B cell (primary cell): ENCODE measurements around the gene BIN2. TPM values are rescaled to one million over a fixed set of nuclear protein-coding genes. Genes with fewer than 3 reads are reported as not detected.
"Not testable (repeated sequence)": the region's sequence is repeated elsewhere in the genome, so short reads cannot be mapped to it uniquely, and the experiment has no call there.

Source experiments
- ATAC-seq: fragments of 200-7000 bp; cut with Tn5 transposase; one replicate; pipeline ENCODE4 v1.10.0; 2021; ENCODE audit warnings: low read depth, mild to moderate bottlenecking, moderate number of reproducible peaks, moderate library complexity
- CTCF ChIA-PET: fragments of 350-600 bp; sonication (Branson Sonifier 250); formaldehyde crosslinking; loops from one replicate; lab custom pipeline; 2021; ENCODE audit warnings: antibody characterized with exemption, inconsistent platforms; lab: Charles Lee
- POLR2A ChIA-PET: fragments of 350-600 bp; sonication (Branson Sonifier 250); formaldehyde crosslinking; loops from one replicate; lab custom pipeline; 2021; ENCODE audit warnings: antibody characterized with exemption; lab: Charles Lee
- DNase-seq: peaks from one replicate; pipeline ENCODE4 v3.0.0; 2013
- H2AFZ ChIP-seq: 2 replicates; pipeline ENCODE4 v1.6.1; 2012; ENCODE audit warnings: mild to moderate bottlenecking, low read depth, low read length; ENCODE audit not compliant: insufficient read depth, poor library complexity, severe bottlenecking
- H3K27ac ChIP-seq, 2 donors: 1 replicate in 1 of 2; 2 replicates in 1 of 2; pipeline ENCODE4 v1.5.1; 2012 to 2013; ENCODE audit warnings: low read length in 2 of 2, mild to moderate bottlenecking in 2 of 2, moderate library complexity in 1 of 2
- H3K27me3 ChIP-seq, 4 experiments: fragments of 200-600 bp in 1 of 4; sonication (generic) in 1 of 4; replicated peaks in 1 of 4; 1 replicate in 2 of 4; 2 replicates in 2 of 4; pipeline versions ENCODE4 v1.6.1 to v1.7.0; 2013 to 2016; ENCODE audit warnings: low read length in 3 of 4, mild to moderate bottlenecking in 2 of 4, mixed read lengths in 1 of 4, moderate library complexity in 1 of 4; ENCODE audit not compliant: insufficient read depth in 4 of 4, control insufficient read depth in 3 of 4; ENCODE audit errors: control extremely low read depth in 1 of 4
- H3K36me3 ChIP-seq, 2 experiments: replicated peaks in 1 of 2; 1 replicate in 1 of 2; 2 replicates in 1 of 2; pipeline versions ENCODE4 v1.6.1 to v1.7.1; 2013; ENCODE audit warnings: low read length in 1 of 2; ENCODE audit not compliant: insufficient read depth in 2 of 2, control insufficient read depth in 1 of 2; ENCODE audit errors: control extremely low read depth in 1 of 2, extremely low read depth in 1 of 2
- H3K4me1 ChIP-seq, 2 donors: fragments of 200-600 bp in 1 of 2; sonication (generic) in 1 of 2; 1 replicate in 1 of 2; 2 replicates in 1 of 2; pipeline versions ENCODE4 v1.5.1 to v1.6.1; 2013 to 2017; ENCODE audit warnings: low read length in 2 of 2; ENCODE audit not compliant: control insufficient read depth in 2 of 2, insufficient read depth in 2 of 2
- H3K4me2 ChIP-seq: replicated peaks from 2 replicates; pipeline ENCODE3; 2012; ENCODE audit warnings: mild to moderate bottlenecking, low read depth, low read length; ENCODE audit not compliant: poor library complexity, severe bottlenecking
- H3K4me3 ChIP-seq, 5 experiments: fragments of 200-600 bp in 1 of 5; sonication (generic) in 1 of 5; 1 replicate in 3 of 5; 2 replicates in 2 of 5; pipeline versions ENCODE4 v1.5.1 to v1.7.0; 2011 to 2016; ENCODE audit warnings: low read length in 4 of 5, mild to moderate bottlenecking in 4 of 5, low read depth in 2 of 5, control low read depth in 1 of 5, moderate library complexity in 1 of 5; ENCODE audit not compliant: insufficient read depth in 1 of 5; ENCODE audit errors: control extremely low read depth in 1 of 5, extremely low read depth in 1 of 5
- H3K79me2 ChIP-seq: fragments of 200-600 bp; sonication (generic); one replicate; pipeline ENCODE4 v1.6.0; 2016; ENCODE audit warnings: low read length; ENCODE audit not compliant: control insufficient read depth, insufficient read depth
- H3K9ac ChIP-seq: fragments of 200-600 bp; sonication (generic); 2 replicates; pipeline ENCODE4 v1.6.1; 2017; ENCODE audit warnings: mild to moderate bottlenecking, low read length, moderate library complexity
- H3K9me3 ChIP-seq, 3 donors: one replicate each; pipeline versions ENCODE4 v1.6.1 to v1.7.1; 2013; ENCODE audit warnings: low read length in 2 of 3; ENCODE audit not compliant: control insufficient read depth in 2 of 3, insufficient read depth in 1 of 3; ENCODE audit errors: control extremely low read depth in 1 of 3
- H4K20me1 ChIP-seq: 2 replicates; pipeline ENCODE4 v1.6.0; 2012; ENCODE audit warnings: mild to moderate bottlenecking, low read length; ENCODE audit not compliant: insufficient read depth, control insufficient read depth, poor library complexity, severe bottlenecking
- H3K27ac Mint-ChIP-seq: one replicate; pipeline ENCODE4 v1.8.0; 2021; ENCODE audit warnings: mixed read lengths
- H3K27me3 Mint-ChIP-seq: one replicate; pipeline ENCODE4 v1.8.0; 2021; ENCODE audit warnings: mixed read lengths
- H3K4me1 Mint-ChIP-seq: one replicate; pipeline ENCODE4 v1.8.0; 2021; ENCODE audit warnings: mixed read lengths
- H3K4me3 Mint-ChIP-seq: one replicate; pipeline ENCODE4 v1.8.0; 2021; ENCODE audit warnings: mixed read lengths
- H3K9me3 Mint-ChIP-seq: one replicate; pipeline ENCODE4 v1.8.0; 2022; ENCODE audit warnings: mixed read lengths; ENCODE audit not compliant: insufficient read depth
- CTCF ChIP-seq: fragments of 200-600 bp; IDR thresholded peaks from one replicate; pipeline ENCODE4 v1.8.0; 2022; ENCODE audit warnings: antibody characterized with exemption, mild to moderate bottlenecking
- EZH2 ChIP-seq: IDR thresholded peaks from 2 replicates; pipeline ENCODE4 v1.6.1; 2012; ENCODE audit warnings: borderline replicate concordance, low read depth, mild to moderate bottlenecking, moderate library complexity, low read length; ENCODE audit not compliant: insufficient read depth, poor library complexity, severe bottlenecking
- WGBS: methylation state at CpG from one replicate; pipeline ENCODE4 v1.1.5; 2013; ENCODE audit warnings: missing lambda C conversion rate; ENCODE audit not compliant: insufficient coverage; 5-methylcytosine and 5-hydroxymethylcytosine counted together
- intact Hi-C: fragments of 100-400 bp; cut with micrococcal nuclease; formaldehyde crosslinking; loops from one replicate; pipeline ENCODE4 v1.10.0; 2022
- polyA plus RNA-seq: library from polyadenylated mRNA; depleted of rRNA; stranded (reverse); fragments of >200 nt; gene quantifications from 2 replicates; pipeline ENCODE4 v1.2.3, GENCODE V29; 2012
- total RNA-seq, 2 donors: library from RNA; stranded (reverse); fragments of 120-200 nt in 1 of 2; gene quantifications; 1 replicate in 1 of 2; 2 replicates in 1 of 2; pipeline versions ENCODE4 v1.2.3 to v1.2.4, GENCODE V29; 2013 to 2022

Gene BIN2
- total and polyA plus RNA-seq, 2 donors (not counting 1 experiment from before 2014, with no cell fraction given): 41.5 to 100 TPM

- H3K27me3 ChIP-seq, H3K27ac ChIP-seq, H3K36me3 ChIP-seq, ATAC-seq, H3K27me3 Mint-ChIP-seq, H3K9me3 Mint-ChIP-seq, DNase-seq, H3K27ac Mint-ChIP-seq, H3K9ac ChIP-seq, H3K9me3 ChIP-seq, intact Hi-C loops, H3K4me3 ChIP-seq, H3K79me2 ChIP-seq, H4K20me1 ChIP-seq, H2AFZ ChIP-seq, H3K4me3 Mint-ChIP-seq, H3K4me2 ChIP-seq: not testable (repeated sequence)
- peaks cover 11% of the 10 kb centered on the region for H3K4me1 Mint-ChIP-seq
- ChIA-PET POLR2A (interaction anchor here (0.7 kb wide), 2 partner anchors 67 to 119 kb away, joined by 3 to 5 read pairs; no protein-coding TSS in a partner anchor), CTCF (interaction anchor here (0.7 to 9.0 kb wide), 2 partner anchors 15 to 214 kb away, joined by 8 to 148 read pairs; partner anchors contain the start of gene BIN2)
- H3K4me1 ChIP-seq: peaks cover 15% of the 10 kb centered on the region in 2 donors
Measured at GRCh38 chr12:51337336-51337735, 13.4 kb upstream of the BIN2 start.

GRCh38 chr12:51335931-51336330 is 12.0 kb upstream of the BIN2 start:
- ChIA-PET CTCF (interaction anchor here (1.3 to 9.0 kb wide), 3 partner anchors 13 to 73 kb away, joined by 3 to 148 read pairs (median 7); partner anchors contain the start of genes BIN2 and SMAGP), POLR2A (interaction anchor here (0.6 to 0.7 kb wide), 2 partner anchors 54 to 59 kb away, joined by 3 to 5 read pairs; no protein-coding TSS in a partner anchor)
- H3K79me2 ChIP-seq: no peaks in the 10 kb centered on the region
- ATAC-seq (no peak), DNase-seq (no peak)
- H3K27ac ChIP-seq: no peak overlapping the region
- H3K4me1 Mint-ChIP-seq: peaks cover under 1% of the 10 kb centered on the region
- H4K20me1 ChIP-seq: no peaks in the 10 kb centered on the region
- H3K4me2 ChIP-seq: no peak overlapping the region
- H3K9me3 ChIP-seq: no peaks in the 10 kb centered on the region
- H3K36me3 ChIP-seq: no peaks in the 10 kb centered on the region
- intact Hi-C loops: no loop called here
- 75% methylated on average over 1 of the region's 2 CpGs for WGBS
- H3K4me1 ChIP-seq: peaks cover under 1% of the 10 kb centered on the region in 2 donors
- TF ChIP-seq EZH2: no peak
- TF ChIP-seq CTCF: no peak
- H3K9ac ChIP-seq: no peak overlapping the region
- no peak overlapping the region for H2AFZ ChIP-seq
- no peak overlapping the region for H3K4me3 Mint-ChIP-seq
- no peaks in the 10 kb centered on the region for H3K9me3 Mint-ChIP-seq
- H3K27me3 Mint-ChIP-seq: no peaks in the 10 kb centered on the region
- H3K27ac Mint-ChIP-seq: no peak overlapping the region
- no peaks in the 10 kb centered on the region for H3K27me3 ChIP-seq
- H3K4me3 ChIP-seq: no peak overlapping the region
